Activated CD4-positive, alpha-beta T cell treated with anti-CD3 and anti-CD28 coated beads, Interleukin-2, amount 50 U/mL, for 4 hours (primary cell): ENCODE data around the gene P2RX2.
A peak's percentile ranks its signal among the peaks of the same experiment; 100 is the strongest.
"Not testable (repeated sequence)": the region's sequence is repeated elsewhere in the genome, so short reads cannot be mapped to it uniquely, and the experiment has no call there.

Source experiments
- DNase-seq, 2 experiments: peaks; one replicate each; pipeline ENCODE4 v3.0.0-alpha.2; 2020

P2RX2 gene

GRCh38 chr12:132584429-132584828, 34.1 kb upstream of the P2RX2 start:
- DNase-seq: no peak

- no peak for DNase-seq
Observed at GRCh38 chr12:132585177-132585576, 33.4 kb upstream of the P2RX2 start.

GRCh38 chr12:132586929-132587328, 31.6 kb upstream of the P2RX2 start:
- DNase-seq: no peak

- DNase-seq: no peak
Observed at GRCh38 chr12:132587781-132588180, 30.8 kb upstream of the P2RX2 start.

GRCh38 chr12:132588319-132588718, 30.3 kb upstream of the P2RX2 start:
- no peak for DNase-seq

GRCh38 chr12:132588821-132589669, 29.5 kb upstream of the P2RX2 start:
- no peak for DNase-seq

GRCh38 chr12:132591107-132591935, 27.3 kb upstream of the P2RX2 start:
- no peak for DNase-seq

- DNase-seq: no peak
Observed at GRCh38 chr12:132592282-132592970, 26.1 kb upstream of the P2RX2 start.

- no peak for DNase-seq
Observed at GRCh38 chr12:132593071-132593470, 25.5 kb upstream of the P2RX2 start.

- DNase-seq: no peak
Observed at GRCh38 chr12:132593521-132593920, 25.1 kb upstream of the P2RX2 start.

GRCh38 chr12:132593938-132594358, 24.6 kb upstream of the P2RX2 start:
- DNase-seq: no peak

- DNase-seq: no peak
Observed at GRCh38 chr12:132595183-132595582, 23.4 kb upstream of the P2RX2 start.

GRCh38 chr12:132596016-132596415, 22.6 kb upstream of the P2RX2 start:
- DNase-seq: no peak

GRCh38 chr12:132597333-132598316, 21.0 kb upstream of the P2RX2 start:
- peak in 1 of 2 experiments; percentile 16 for DNase-seq

GRCh38 chr12:132599502-132599901, 19.1 kb upstream of the P2RX2 start:
- DNase-seq: not testable (repeated sequence)

GRCh38 chr12:132600048-132601032, 18.2 kb upstream of the P2RX2 start:
- DNase-seq: peak in 1 of 2 experiments; percentile 9

- no peak for DNase-seq
Observed at GRCh38 chr12:132601171-132601883, 17.2 kb upstream of the P2RX2 start.

- DNase-seq: no peak
Observed at GRCh38 chr12:132602572-132603239, 15.9 kb upstream of the P2RX2 start.
